Cardiac muscle cell (in vitro differentiated cells and primary cell): Measurements from ENCODE around the gene MOGAT3. TPM values are rescaled to one million over a fixed set of nuclear protein-coding genes. Genes with fewer than 3 reads are reported as not detected.

Experiments used
- DNase-seq, 2 donors: peaks; one replicate each; pipeline versions ENCODE4 v3.0.0 to v3.0.0-alpha.2; 2010 to 2017; ENCODE audit warnings: low read depth in 1 of 2, low spot score in 1 of 2
- H3K27ac ChIP-seq: fragments of 200-600 bp; sonication (generic); 2 replicates; pipeline ENCODE4 v1.5.1; 2016
- H3K27me3 ChIP-seq: fragments of 200-600 bp; sonication (generic); 2 replicates; pipeline ENCODE4 v1.6.0; 2016; ENCODE audit warnings: control low read depth
- H3K36me3 ChIP-seq: fragments of 200-600 bp; sonication (generic); 2 replicates; pipeline ENCODE4 v1.5.1; 2016; ENCODE audit warnings: control low read depth
- H3K4me1 ChIP-seq: fragments of 200-600 bp; sonication (generic); 2 replicates; pipeline ENCODE4 v1.8.1; 2017; ENCODE audit warnings: low read depth, mild to moderate bottlenecking, mixed run types
- H3K4me3 ChIP-seq: fragments of 200-600 bp; sonication (generic); 2 replicates; pipeline ENCODE4 v1.5.1; 2016; ENCODE audit warnings: mild to moderate bottlenecking
- H3K9me3 ChIP-seq: fragments of 200-600 bp; sonication (generic); 2 replicates; pipeline ENCODE4 v1.5.1; 2017; ENCODE audit warnings: low read depth, mild to moderate bottlenecking, control low read depth
- CTCF ChIP-seq: IDR thresholded peaks from 2 replicates; pipeline ENCODE4 v1.5.1; 2012; ENCODE audit warnings: low read depth, mild to moderate bottlenecking, low read length
- polyA plus RNA-seq: library from polyadenylated mRNA; unstranded; fragments of >200 nt; fragmentation: Nextera tagmentation; extraction: Ambion mirVana; gene quantifications from 2 replicates; pipeline ENCODE4 v1.2.1, GENCODE V29; 2016
- total RNA-seq: library from RNA; depleted of rRNA; stranded (reverse); fragments of >200 nt; gene quantifications from 2 replicates; pipeline ENCODE4 v1.2.3, GENCODE V29; 2016

Gene MOGAT3
- total and polyA plus RNA-seq, 2 experiments from 2014 or later: not detected

GRCh38 chr7:101185258-101185839 is 15.5 kb downstream of the MOGAT3 start:
- no peaks in the 10 kb centered on the region for H3K4me1 ChIP-seq
- no peak for DNase-seq
- H3K27ac ChIP-seq: no peak overlapping the region
- TF ChIP-seq CTCF: no peak
- no peak overlapping the region for H3K4me3 ChIP-seq
- H3K27me3 ChIP-seq: peaks cover 25% of the 10 kb centered on the region
- H3K9me3 ChIP-seq: no peaks in the 10 kb centered on the region
- no peaks in the 10 kb centered on the region for H3K36me3 ChIP-seq

GRCh38 chr7:101180130-101180755 is 20.6 kb downstream of the MOGAT3 start, which contains the start of gene NAT16:
Gene NAT16 (minus strand): TSS chr7:101180293. CDS start chr7:101174807, 5,486 bp downstream.
- DNase-seq: no peak
- H3K4me3 ChIP-seq: peak within 1 kb of the TSS; percentile 15
- peaks cover 5% of the 10 kb centered on the region for H3K4me1 ChIP-seq
- H3K9me3 ChIP-seq: no peaks in the 10 kb centered on the region
- no peak for TF ChIP-seq CTCF
- peaks cover 68% of the 10 kb centered on the region for H3K27me3 ChIP-seq
- no peak within 1 kb of the TSS for H3K27ac ChIP-seq
- H3K36me3 ChIP-seq: no peaks in the 10 kb centered on the region

- Histone ChIP-seq H3K27me3 (peaks cover 71% of the 10 kb centered on the region), H3K9me3 (no peaks in the 10 kb centered on the region), H3K4me1 (peaks cover 5% of the 10 kb centered on the region), H3K36me3 (no peaks in the 10 kb centered on the region), H3K27ac (no peak overlapping the region), H3K4me3 (peak overlapping the region; percentile 15)
- no peak for TF ChIP-seq CTCF
- no peak for DNase-seq
These were observed 21.1 kb downstream of the MOGAT3 start for GRCh38 chr7:101179713-101180112.

GRCh38 chr7:101179117-101179516 is 21.7 kb downstream of the MOGAT3 start:
- Histone ChIP-seq H3K36me3 (no peaks in the 10 kb centered on the region), H3K27me3 (peaks cover 74% of the 10 kb centered on the region), H3K4me3 (peak overlapping the region; percentile 13), H3K4me1 (peaks cover 5% of the 10 kb centered on the region), H3K27ac (no peak overlapping the region), H3K9me3 (no peaks in the 10 kb centered on the region)
- no peak for TF ChIP-seq CTCF
- no peak for DNase-seq

GRCh38 chr7:101177644-101178043 is 23.2 kb downstream of the MOGAT3 start:
- Histone ChIP-seq H3K27ac (no peak overlapping the region), H3K4me3 (no peak overlapping the region), H3K4me1 (peaks cover 11% of the 10 kb centered on the region), H3K36me3 (no peaks in the 10 kb centered on the region), H3K9me3 (no peaks in the 10 kb centered on the region), H3K27me3 (peaks cover 88% of the 10 kb centered on the region)
- peak in 1 of 2 donors; percentile 57 for DNase-seq
- no peak for TF ChIP-seq CTCF
